HepG2 (cell line): Measurements from ENCODE around the gene GJC1. TPM values are rescaled to one million over a fixed set of nuclear protein-coding genes. Genes with fewer than 3 reads are reported as not detected.

Source experiments
- ARNT2 ChIP-seq: sonication (generic); formaldehyde crosslinking; IDR thresholded peaks from 2 replicates; pipeline ENCODE4 v1.8.0; 2022; ENCODE audit warnings: mild to moderate bottlenecking, low read depth, missing genetic modification reagents, moderate library complexity
- EED ChIP-seq: sonication (generic); formaldehyde crosslinking; IDR thresholded peaks from 2 replicates; pipeline ENCODE4 v1.5.0; 2020; ENCODE audit warnings: mild to moderate bottlenecking, missing genetic modification reagents
- FLYWCH1 ChIP-seq: sonication (generic); formaldehyde crosslinking; IDR thresholded peaks from 2 replicates; pipeline ENCODE4 v1.8.1; 2023; ENCODE audit warnings: mild to moderate bottlenecking, missing genetic modification reagents
- FOXO4 ChIP-seq: sonication (generic); formaldehyde crosslinking; conservative IDR thresholded peaks from 2 replicates; pipeline ENCODE4 v1.8.1; 2023; ENCODE audit warnings: missing genetic modification reagents
- KLF13 ChIP-seq: sonication (generic); formaldehyde crosslinking; IDR thresholded peaks from 2 replicates; pipeline ENCODE4 v1.4.0; 2020; ENCODE audit warnings: mild to moderate bottlenecking, missing genetic modification reagents
- MIER3 ChIP-seq: IDR thresholded peaks from 2 replicates; pipeline ENCODE4 v1.6.1; 2016; ENCODE audit warnings: missing compliant biosample characterization, borderline replicate concordance
- TBL1XR1 ChIP-seq: fragments of 150-350 bp; IDR thresholded peaks from 2 replicates; pipeline ENCODE4 v1.6.1; 2014; ENCODE audit warnings: borderline replicate concordance, low read length; ENCODE audit not compliant: partially characterized antibody
- TP53 ChIP-seq: sonication (generic); formaldehyde crosslinking; conservative IDR thresholded peaks from 2 replicates; pipeline ENCODE4 v1.4.0; 2020; ENCODE audit warnings: missing genetic modification reagents
- ZIK1 ChIP-seq: sonication (generic); formaldehyde crosslinking; IDR thresholded peaks from 2 replicates; pipeline ENCODE4 v1.5.0; 2020; ENCODE audit warnings: mild to moderate bottlenecking, low read depth, missing genetic modification reagents, borderline replicate concordance
- ZNF235 ChIP-seq: sonication (generic); formaldehyde crosslinking; IDR thresholded peaks from 2 replicates; pipeline ENCODE4 v1.8.1; 2023; ENCODE audit warnings: mild to moderate bottlenecking, missing genetic modification reagents, borderline replicate concordance
- ZNF329 ChIP-seq: sonication (generic); formaldehyde crosslinking; IDR thresholded peaks from 2 replicates; pipeline ENCODE4 v1.9.0; 2021; ENCODE audit warnings: low read depth, mild to moderate bottlenecking, missing genetic modification reagents
- ZNF598 ChIP-seq: sonication (generic); formaldehyde crosslinking; IDR thresholded peaks from 2 replicates; pipeline ENCODE4 v1.5.1; 2020; ENCODE audit warnings: mild to moderate bottlenecking, missing genetic modification reagents, borderline replicate concordance
- ZNF609 ChIP-seq: sonication (generic); formaldehyde crosslinking; IDR thresholded peaks from 2 replicates; pipeline ENCODE4 v1.4.0; 2020; ENCODE audit warnings: mild to moderate bottlenecking, missing genetic modification reagents, borderline replicate concordance
- ZNF660 ChIP-seq: sonication (generic); formaldehyde crosslinking; IDR thresholded peaks from 2 replicates; pipeline ENCODE4 v1.5.1; 2020; ENCODE audit warnings: mild to moderate bottlenecking, low read depth, missing genetic modification reagents, borderline replicate concordance
- ZSCAN12 ChIP-seq: sonication (generic); formaldehyde crosslinking; IDR thresholded peaks from 2 replicates; pipeline ENCODE4 v1.9.0; 2021; ENCODE audit warnings: mild to moderate bottlenecking, missing genetic modification reagents
- polyA plus RNA-seq, 8 experiments: library from polyadenylated mRNA; depleted of rRNA in 3 of 8; stranded (reverse) in 7 of 8; unstranded in 1 of 8; fragments of >200 nt; fragmentation: Illumina TruSeq in 4 of 8; extraction: Trizol in 4 of 8; gene quantifications; 2 replicates each; pipeline versions ENCODE4 v1.2.1 to v1.2.3, GENCODE V29; 2011 to 2016; ENCODE audit warnings: low read depth in 4 of 8, missing spikeins in 1 of 8, mixed read lengths in 1 of 8; ENCODE audit not compliant: insufficient read depth in 1 of 8
- total RNA-seq, 5 experiments: library from RNA; depleted of rRNA; stranded (reverse); fragments of >200 nt; fragmentation: Illumina TruSeq; extraction: Trizol; gene quantifications; 2 replicates each; pipeline ENCODE4 v1.2.3, GENCODE V29; 2016; ENCODE audit warnings: low read depth in 1 of 5
- TF ChIP-seq, protein P1 (sequence below): sonication (generic); formaldehyde crosslinking; IDR thresholded peaks from 2 replicates; pipeline ENCODE4 v1.5.0; 2020; ENCODE audit warnings: mild to moderate bottlenecking, missing genetic modification reagents

Gene GJC1
- total and polyA plus RNA-seq, 2 of the 13 experiments (the other 11 are each of a cell fraction or from before 2014, with no cell fraction given) = 1.7 TPM

DNA sequence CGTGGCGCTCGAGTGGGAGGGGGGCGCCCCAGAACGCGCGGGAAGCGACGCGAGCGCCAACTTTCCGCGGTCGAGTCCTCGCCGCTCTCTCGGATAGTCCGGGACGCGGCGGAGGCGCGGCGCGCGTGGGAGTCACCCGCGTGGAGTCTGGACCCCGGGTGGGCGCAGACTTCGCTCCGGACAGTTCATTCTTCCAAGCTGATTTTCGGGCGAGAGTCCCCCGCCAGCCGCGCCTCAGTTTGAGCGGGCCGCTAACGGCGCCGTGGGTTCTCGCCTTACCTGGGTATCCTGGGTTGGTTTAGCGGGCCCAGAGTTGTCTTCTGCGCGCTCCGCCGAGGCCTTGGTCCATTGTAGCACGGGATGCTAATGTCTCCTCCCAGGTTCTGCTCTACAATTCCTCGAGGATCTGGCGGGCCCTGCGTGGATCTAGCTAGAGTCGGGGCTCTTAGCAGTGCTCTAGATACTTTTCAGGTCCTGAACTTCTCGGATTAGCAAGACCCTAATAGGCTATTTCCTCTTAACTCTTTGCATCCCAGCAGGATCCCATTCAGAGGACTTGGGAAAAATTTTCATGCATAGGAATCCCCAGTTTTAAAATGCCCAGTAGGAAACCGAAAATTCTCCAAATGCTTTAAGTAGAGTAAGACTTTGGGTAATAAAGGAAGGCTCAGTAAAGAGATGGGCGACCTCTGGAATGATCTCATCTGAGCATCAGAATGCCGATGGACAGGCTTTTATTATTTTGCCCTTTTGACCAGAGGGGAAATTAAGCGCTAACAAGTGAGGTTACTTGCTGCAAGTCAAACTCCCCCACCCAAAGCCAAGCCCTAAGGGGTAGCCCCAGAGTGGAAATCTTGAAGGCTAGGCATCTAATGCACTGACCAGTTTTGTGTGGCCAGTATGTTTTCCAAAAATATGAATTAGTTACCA is 537 bp upstream of the GJC1 start (continued):
- TF ChIP-seq FOXO4 = 0 out of 2 replicates have a peak, but pooled peaks have one; percentile 61
- no peak for TF ChIP-seq KLF13 (CRISPR knock-in tag)
- TF ChIP-seq, protein P1, sequence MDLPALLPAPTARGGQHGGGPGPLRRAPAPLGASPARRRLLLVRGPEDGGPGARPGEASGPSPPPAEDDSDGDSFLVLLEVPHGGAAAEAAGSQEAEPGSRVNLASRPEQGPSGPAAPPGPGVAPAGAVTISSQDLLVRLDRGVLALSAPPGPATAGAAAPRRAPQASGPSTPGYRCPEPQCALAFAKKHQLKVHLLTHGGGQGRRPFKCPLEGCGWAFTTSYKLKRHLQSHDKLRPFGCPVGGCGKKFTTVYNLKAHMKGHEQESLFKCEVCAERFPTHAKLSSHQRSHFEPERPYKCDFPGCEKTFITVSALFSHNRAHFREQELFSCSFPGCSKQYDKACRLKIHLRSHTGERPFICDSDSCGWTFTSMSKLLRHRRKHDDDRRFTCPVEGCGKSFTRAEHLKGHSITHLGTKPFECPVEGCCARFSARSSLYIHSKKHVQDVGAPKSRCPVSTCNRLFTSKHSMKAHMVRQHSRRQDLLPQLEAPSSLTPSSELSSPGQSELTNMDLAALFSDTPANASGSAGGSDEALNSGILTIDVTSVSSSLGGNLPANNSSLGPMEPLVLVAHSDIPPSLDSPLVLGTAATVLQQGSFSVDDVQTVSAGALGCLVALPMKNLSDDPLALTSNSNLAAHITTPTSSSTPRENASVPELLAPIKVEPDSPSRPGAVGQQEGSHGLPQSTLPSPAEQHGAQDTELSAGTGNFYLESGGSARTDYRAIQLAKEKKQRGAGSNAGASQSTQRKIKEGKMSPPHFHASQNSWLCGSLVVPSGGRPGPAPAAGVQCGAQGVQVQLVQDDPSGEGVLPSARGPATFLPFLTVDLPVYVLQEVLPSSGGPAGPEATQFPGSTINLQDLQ (CRISPR knock-in tag) = no peak
- TF ChIP-seq ARNT2 (CRISPR knock-in tag) = 0 out of 2 replicates have a peak, but pooled peaks have one; percentile 53
- no peak for TF ChIP-seq ZIK1
- no peak for TF ChIP-seq ZNF329 (CRISPR knock-in tag)
- no peak for TF ChIP-seq ZNF235 (CRISPR knock-in tag)
- TF ChIP-seq ZNF660 (CRISPR knock-in tag) = no peak
- no peak for TF ChIP-seq ZNF598 (CRISPR knock-in tag)
- no peak for TF ChIP-seq FLYWCH1 (CRISPR knock-in tag)
- TF ChIP-seq TP53 (CRISPR knock-in tag) = no peak
- TF ChIP-seq ZSCAN12 (CRISPR knock-in tag) = no peak
- no peak for TF ChIP-seq ZNF609 (CRISPR knock-in tag)
- TF ChIP-seq TBL1XR1 = no peak
- TF ChIP-seq MIER3 (CRISPR knock-in tag) = no peak
- TF ChIP-seq EED (CRISPR knock-in tag) = no peak; the same call in 1 of the 2 replicates
